KBM-7 (cell line): Measurements from ENCODE around the gene CHAF1B.

Experiments used
- DNase-seq: peaks from one replicate; pipeline ENCODE4 v3.0.0-alpha.2; 2015
- in situ Hi-C: fragments of 300-500 bp; cut with MboI; formaldehyde crosslinking; loops from 2 replicates; pipeline ENCODE4 v1.14.3; 2020; ENCODE audit warnings: low sequenced_read_pairs, low pct_unique_long_range_greater_than_20kb, mixed read lengths

CHAF1B gene

DNA sequence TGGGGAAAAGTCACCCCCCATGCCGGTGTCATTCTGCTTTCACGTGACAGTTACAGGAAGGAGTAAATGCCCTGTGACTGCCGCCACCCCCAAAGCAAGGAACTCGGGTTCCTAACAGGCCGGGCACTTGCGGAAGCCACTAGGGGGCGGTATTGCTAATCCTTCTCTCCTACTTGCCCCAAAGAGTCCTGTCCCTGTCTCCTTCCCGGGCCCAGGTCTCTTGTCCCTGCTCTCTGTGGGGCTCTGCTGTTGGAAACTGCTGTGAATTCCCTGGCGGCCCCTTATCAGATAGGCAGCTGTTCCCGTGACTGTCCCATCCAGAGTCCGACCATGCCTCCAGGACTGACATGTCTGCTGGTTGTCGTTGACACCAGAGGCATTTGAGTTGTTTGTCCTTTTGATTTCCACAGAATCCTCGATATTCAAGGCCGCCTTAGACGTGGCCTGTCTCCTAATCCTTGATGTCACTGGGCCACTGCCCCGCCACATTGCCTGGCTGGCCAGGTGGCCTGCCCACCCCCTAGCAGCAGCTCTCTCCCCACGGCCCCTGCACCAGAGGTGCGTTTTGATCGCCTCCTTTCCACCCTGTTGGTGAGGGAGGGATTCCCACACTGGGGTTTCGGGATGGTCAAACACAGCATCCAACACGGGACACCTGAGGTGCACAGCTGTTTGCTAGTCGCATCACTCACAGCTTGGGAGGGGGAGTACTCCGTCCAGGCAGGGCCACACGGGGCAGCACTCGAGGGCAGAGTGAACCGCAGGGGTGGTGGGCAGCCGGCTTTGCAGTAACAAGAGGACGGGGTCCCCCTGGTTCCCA lies 37.3 kb downstream of the CHAF1B start:
- peak; percentile 91 for DNase-seq
- in situ Hi-C loops, result no loop called here

DNA sequence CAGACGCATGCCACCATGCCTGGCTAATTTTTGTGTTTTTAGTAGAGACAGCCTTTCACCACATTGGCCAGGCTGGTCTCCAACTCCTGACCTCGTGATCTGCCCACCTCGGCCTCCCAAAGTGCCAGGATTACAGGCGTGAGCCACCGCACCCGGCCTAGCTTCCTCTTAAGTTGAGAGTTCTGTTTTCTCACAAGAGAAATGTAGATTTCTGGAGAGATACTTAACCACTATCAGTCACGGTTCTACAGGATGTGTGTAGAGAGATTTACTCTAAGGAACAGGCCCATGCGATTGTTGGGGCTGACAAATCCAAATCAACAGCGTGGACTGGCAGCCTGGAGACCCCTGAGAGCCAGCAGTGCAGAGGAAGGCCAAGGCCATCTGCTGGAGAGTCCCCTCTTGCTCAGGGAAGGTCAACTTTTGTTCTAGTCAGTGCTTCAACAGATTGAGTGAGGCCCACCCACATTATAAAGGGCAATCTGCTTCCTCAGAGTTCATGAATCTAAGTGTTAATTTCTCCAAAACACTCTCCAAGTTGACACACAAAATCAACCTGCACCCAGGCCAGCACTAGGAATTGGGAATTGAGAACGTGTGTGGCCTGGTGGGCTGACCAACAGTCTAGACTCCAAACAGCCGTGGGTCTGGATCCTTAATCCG lies 38.7 kb downstream of the CHAF1B start:
- in situ Hi-C loops, result no loop called here

GRCh38 chr21:36424592-36424991 lies 39.4 kb downstream of the CHAF1B start:
- DNase-seq, result no peak
- in situ Hi-C loops, result no loop called here

More for the DNA sequence above, 38.7 kb downstream of the CHAF1B start:
- peak; percentile 47 for DNase-seq

- DNase-seq, result no peak
- in situ Hi-C loops, result no loop called here
These were observed 40.1 kb downstream of the CHAF1B start for GRCh38 chr21:36425286-36425685.

DNA sequence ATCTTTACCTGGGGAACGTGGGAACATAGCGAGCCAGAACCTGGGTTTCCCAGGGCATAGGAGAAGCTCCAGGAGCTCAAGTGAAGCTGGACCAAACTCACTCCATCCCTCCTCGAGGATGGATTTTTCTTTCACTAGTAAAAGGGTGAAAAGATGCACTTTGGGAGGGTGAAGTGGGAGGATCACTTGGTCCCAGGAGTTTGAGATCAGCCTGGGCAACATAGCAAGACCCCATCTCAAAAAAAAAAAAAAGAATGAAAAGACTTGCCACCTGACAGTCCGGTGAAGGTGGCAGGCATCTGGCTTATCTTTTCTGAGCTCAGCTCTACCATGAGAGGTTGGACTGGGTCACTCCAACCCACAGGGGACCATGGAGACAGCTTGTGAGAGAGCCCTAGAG lies 42.3 kb downstream of the CHAF1B start:
- DNase-seq, result no peak
- in situ Hi-C loops, result no loop called here

DNA sequence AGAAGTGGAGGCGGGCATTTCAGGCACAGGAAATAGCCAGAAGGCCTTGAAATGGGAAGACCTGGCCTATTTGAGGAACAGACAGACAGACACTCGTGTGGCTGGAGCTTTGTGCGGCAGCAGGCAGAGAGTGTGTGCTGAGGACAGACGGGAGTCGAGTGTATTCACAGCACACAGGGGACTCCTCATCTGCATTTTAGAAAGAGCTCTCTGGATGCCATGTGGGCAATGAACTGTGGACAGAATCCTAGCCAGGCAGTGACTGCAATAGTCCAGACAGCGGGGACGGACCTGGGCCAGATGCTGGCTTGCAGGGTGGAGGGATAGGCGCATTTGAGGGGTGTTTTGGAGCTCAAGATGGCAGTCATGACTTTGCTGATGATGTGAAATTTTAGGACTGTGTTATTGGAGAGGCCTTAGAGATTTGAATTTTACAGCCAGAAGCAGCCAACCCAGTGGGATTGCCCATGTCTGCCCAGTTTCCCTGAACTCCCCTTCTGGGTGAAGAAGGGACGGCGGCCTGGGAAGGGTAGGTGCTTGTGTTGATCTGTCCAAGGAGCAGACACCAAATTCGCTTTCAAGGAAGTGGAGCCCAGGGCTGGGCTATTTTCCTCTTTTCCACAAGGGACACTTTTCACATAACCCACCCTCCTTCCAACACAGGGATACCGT lies 43.7 kb downstream of the CHAF1B start:
- peak; percentile 48 for DNase-seq

GRCh38 chr21:36429947-36430546 lies 44.9 kb downstream of the CHAF1B start:
- peak; percentile 91 for DNase-seq
- in situ Hi-C loops, result no loop called here

More for the DNA sequence above, 43.7 kb downstream of the CHAF1B start:
- in situ Hi-C loops, result no loop called here

GRCh38 chr21:36430841-36431240 lies 45.6 kb downstream of the CHAF1B start:
- no peak for DNase-seq
- in situ Hi-C loops, result no loop called here

GRCh38 chr21:36431252-36431651 lies 46.1 kb downstream of the CHAF1B start:
- DNase-seq, result peak; percentile 28
- in situ Hi-C loops, result no loop called here

GRCh38 chr21:36433059-36433709 lies 48.0 kb downstream of the CHAF1B start:
- no peak for DNase-seq
- in situ Hi-C loops, result no loop called here

DNA sequence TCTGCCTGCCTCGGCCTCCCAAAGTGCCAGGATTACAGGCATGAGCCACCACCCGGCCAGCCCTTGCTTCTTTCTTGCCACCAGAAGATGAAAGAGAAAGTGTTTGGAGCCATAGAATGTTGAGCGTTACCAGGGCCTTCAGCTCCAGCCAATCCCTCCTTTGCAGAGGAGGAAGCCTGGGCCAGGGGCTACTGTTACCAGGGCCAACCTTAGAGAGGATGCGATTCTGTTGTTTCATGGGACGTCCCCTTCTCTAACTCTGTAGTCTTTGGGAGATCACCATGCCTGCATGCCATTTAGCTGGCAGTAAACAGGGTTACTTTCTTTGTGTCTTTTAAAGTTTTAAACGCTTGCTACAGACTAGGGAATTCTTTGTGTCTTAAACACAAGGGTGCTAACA lies 49.0 kb downstream of the CHAF1B start:
- in situ Hi-C loops, result no loop called here
- DNase-seq, result no peak

DNA sequence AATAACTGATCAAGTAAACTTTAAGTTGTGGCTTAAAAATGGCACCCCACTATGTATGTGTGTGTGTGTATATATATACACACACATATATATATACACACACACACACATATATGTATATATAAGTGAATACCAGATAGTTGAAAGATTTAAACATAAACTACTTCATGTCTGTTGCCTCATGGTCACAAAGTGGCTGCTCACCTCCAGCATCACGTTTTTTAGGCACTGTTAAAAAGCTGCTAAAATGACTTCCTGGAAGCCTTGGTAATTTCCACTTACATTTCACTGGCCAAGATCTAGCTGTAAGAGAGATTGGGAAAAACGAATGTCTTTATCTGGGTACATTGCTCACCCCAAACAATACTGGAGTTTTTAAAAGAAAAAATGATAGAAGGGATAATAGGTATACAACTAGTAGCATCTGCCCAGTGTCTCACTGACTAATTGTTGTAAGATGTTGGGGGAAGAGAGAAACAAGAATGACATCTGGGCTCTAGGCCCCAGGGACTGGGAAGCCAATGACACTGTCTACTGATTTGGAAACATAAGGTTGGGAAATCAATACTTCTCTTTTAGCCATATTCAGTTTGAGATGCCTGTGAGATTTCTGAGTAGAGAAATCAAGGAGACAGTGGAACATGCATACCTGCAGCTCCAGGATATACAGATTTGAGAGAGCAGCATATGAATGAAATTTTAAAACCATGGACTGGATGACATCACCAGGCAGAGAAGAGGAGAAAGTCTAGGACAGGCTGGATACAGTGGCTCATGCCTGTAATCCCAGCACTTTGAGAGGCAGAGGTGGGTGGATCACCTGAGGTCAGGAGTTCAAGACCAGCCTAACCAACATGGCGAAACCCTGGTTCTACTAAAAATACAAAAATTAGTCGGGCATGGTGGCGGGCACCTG lies 51.9 kb downstream of the CHAF1B start:
- no peak for DNase-seq
- in situ Hi-C loops, result no loop called here

DNA sequence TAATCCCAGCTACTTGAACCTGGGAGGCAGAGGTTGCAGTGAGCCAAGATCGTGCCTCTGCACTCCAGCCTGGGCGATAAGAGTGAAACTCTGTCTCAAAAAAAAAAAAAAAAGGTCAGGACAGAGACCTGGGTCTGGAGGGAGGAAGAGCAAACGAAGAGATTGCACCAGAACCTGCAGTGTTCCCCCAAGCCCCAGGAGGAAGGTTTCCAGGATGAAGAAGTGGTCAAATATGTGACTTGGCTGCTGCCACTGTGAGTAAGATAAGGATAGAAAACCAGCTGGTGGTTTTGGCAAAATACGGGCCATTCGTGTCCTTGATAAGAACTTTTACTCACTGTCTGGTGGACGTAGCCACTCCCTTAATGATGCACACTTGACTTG lies 52.5 kb downstream of the CHAF1B start:
- DNase-seq, result peak; percentile 57
- in situ Hi-C loops, result no loop called here

GRCh38 chr21:36441715-36442114 lies 56.5 kb downstream of the CHAF1B start:
- in situ Hi-C loops, result no loop called here
- no peak for DNase-seq

DNA sequence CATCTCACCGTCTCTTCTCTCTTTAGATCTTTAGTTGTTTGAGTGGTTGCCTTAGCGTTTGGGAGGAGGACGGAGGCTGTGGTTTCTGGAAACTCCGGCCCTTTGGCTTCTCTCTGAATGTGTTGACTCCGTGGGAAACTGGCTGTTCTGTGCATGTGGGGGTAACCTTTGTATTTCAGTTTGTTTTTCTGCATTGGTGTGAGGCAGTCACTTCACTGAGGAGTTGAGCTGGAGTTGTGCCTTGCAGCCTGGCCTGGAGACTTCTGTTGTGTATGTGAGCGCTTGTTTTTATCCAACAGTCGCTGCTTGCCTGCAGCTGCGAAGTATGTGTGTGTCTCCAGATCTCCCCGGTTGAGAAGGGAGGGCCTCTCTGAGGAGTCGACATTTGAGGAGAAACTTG lies 61.1 kb downstream of the CHAF1B start:
- DNase-seq, result no peak
- in situ Hi-C loops, result no loop called here

DNA sequence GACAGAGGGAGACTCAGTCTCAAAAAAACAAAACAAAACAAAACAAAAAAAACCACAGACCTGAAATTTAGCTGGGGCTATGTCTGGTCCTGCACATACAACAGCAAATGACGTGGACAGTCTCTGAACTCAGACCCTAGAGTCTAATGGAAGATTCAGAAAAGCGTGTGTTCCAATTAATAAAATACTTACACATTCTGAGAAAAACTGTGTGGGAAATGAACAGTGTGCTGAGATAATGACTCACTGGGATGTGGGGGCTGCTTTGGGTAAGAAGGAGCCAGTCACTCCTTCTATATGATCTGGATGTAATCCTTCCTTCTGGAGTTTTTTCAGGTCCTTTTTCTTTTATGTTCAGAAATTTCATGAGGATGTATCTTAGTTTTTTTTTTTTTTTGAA lies 65.3 kb downstream of the CHAF1B start:
- in situ Hi-C loops, result no loop called here
- no peak for DNase-seq

GRCh38 chr21:36451506-36451905 lies 66.3 kb downstream of the CHAF1B start:
- in situ Hi-C loops, result no loop called here
- DNase-seq, result no peak

DNA sequence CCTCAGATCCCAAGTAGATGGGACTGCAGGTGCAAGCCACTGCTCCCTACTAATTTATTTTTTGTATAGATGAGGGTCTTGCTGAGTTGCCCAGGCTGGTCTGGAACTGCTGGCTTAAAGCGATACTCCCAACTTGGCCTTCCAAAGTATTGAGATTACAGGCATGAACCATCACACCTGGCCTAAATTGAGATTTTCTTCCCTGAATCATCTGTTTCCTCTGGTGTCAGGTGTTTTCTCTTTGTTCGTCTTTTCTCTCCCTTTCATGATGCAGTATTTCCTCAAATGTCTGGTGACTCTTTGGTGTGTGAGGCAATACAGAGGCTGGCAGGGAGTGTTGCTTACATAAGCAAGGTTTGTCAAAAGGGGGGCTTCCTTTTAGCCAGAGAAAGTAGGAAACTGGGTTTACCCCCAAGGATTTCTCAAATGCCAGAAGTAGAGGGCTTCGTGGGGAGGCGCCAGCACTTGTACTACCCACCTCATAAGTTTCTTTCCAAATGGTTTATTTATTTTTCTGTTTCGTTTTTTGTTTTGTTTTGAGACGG lies 67.2 kb downstream of the CHAF1B start:
- no peak for DNase-seq
- in situ Hi-C loops, result no loop called here
